ENCODE measurements around the gene SLAMF1. TPM values are rescaled to one million over a fixed set of nuclear protein-coding genes. Genes with fewer than 3 reads are reported as not detected.

Gene SLAMF1
- total and polyA plus RNA-seq, 9 of the 15 experiments (the other 6 are each of a cell fraction or from before 2014, with no cell fraction given) = 0.04 to 0.17 (median 0.11) TPM; not detected in 4

GRCh38 chr1:160567858-160568682, 78.8 kb downstream of the SLAMF1 start (continued):
- TF ChIP-seq MGA (IDR thresholded peaks at IDR 0.05) = peak; percentile 57
- no peak for TF ChIP-seq XRCC5 (IDR thresholded peaks at IDR 0.05; ENCODE audit: low read depth, low read length)
- TF ChIP-seq ZNF134 (CRISPR knock-in tag; conservative IDR thresholded peaks at IDR 0.05) = 0 out of 2 replicates have a peak, but pooled peaks have one; percentile 8
- peak; percentile 31; the same call in 1 of the 2 replicates for TF ChIP-seq THRB (CRISPR knock-in tag; conservative IDR thresholded peaks at IDR 0.05)
- TF ChIP-seq NFXL1 (CRISPR knock-in tag; IDR thresholded peaks at IDR 0.05) = no peak
- peak; percentile 52; the same call in 1 of the 2 replicates for TF ChIP-seq ZNF766 (CRISPR knock-in tag; conservative IDR thresholded peaks at IDR 0.05)
- TF ChIP-seq MBD1 (CRISPR knock-in tag; IDR thresholded peaks at IDR 0.05) = no peak
- TF ChIP-seq MED1 (CRISPR knock-in tag; IDR thresholded peaks at IDR 0.05; ENCODE audit: borderline replicate concordance) = no peak
- no peak for TF ChIP-seq KHSRP (IDR thresholded peaks at IDR 0.05)
- TF ChIP-seq NFRKB (IDR thresholded peaks at IDR 0.05; ENCODE audit: low read depth) = 0 out of 2 replicates have a peak, but pooled peaks have one; percentile 25
- TF ChIP-seq E2F1 (CRISPR knock-in tag; IDR thresholded peaks at IDR 0.05) = no peak
